ENCODE results near the gene KCNN3. TPM values are rescaled to one million over a fixed set of nuclear protein-coding genes. Genes with fewer than 3 reads are reported as not detected.

The KCNN3 gene
- total and polyA plus RNA-seq, 10 donors, result 0.13 to 15.1 (median 7.4) TPM

DNA sequence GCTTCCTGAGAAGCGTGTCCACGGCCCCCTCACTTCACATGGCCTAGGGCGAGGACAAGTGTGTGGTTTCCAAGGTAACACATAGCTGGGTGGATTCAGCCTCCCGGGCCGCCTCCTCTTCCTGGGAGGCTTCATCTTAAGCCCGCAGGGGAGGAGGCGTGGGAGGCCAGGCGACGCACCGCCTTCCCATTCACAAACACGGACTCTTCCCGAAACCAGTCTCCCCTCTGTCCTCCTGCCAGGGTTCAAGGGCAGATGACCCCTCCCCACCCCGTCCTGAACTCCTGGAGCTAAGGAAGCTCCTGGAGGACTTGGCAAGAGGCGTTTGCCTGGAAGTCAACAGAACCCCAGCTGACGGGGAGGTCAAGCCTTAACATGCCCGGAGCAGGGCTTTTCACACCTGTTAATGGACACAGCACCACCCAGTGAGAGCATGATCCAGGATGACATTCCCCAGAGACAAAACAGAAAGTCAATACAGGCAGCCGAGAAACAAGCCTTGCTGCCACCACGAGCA is 56.7 kb downstream of the KCNN3 start:
- TF ChIP-seq POLR2AphosphoS5 (IDR thresholded peaks at IDR 0.05), result peak in 2 of 3 donors; percentile 15 to 25
- no peak for TF ChIP-seq POLR2A (IDR thresholded peaks at IDR 0.05)
- no peak for DNase-seq
- peaks cover 0 to 16% (median 0%) of the 10 kb centered on the region in 7 donors for H3K27me3 ChIP-seq (replicated peaks in 1 of 7)
- 62 to 79% (median 68%) methylated on average over 14 to 18 of the region's 18 CpGs for WGBS, 5 donors
- H3K36me3 ChIP-seq, result no peaks in the 10 kb centered on the region
- H3K4me1 ChIP-seq, result peaks cover 0 to 15% (median 4%) of the 10 kb centered on the region in 6 donors
- intact Hi-C loops (cut with DNase I; ENCODE audit: low total_unique reads), result no loop called here
- no peak overlapping the region for H3K4me3 ChIP-seq
- H3K27ac ChIP-seq, result no peak overlapping the region
- no peaks in the 10 kb centered on the region for H3K9me3 ChIP-seq

DNA sequence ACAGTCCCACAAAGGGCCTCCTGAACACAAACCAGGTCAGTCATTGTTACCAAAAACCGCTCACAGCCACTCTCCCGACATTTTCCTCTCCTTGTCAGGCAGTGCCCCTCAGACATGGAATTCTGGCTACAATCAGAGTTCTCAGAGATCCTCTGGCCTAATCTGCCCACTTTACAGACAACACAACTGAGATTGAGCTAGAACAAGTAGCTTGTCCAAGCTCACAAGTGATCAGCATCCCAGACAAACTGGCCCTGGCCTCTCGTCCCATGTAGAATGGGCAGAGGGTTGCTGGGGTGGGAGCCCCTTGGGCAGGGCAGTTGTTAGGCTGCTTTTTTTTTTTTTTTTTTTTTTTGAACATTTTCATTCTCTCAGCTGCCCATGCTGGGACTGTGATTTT is 57.2 kb downstream of the KCNN3 start:
- 79 to 91% (median 89%) methylated on average over 3 of the region's 3 CpGs for whole genome bisulfite sequencing, 5 donors
- Histone ChIP-seq H3K9me3 (no peaks in the 10 kb centered on the region), H3K4me3 (no peak overlapping the region), H3K27ac (no peak overlapping the region), H3K36me3 (no peaks in the 10 kb centered on the region), H3K4me1 (peaks cover 0 to 15% (median 4%) of the 10 kb centered on the region in 6 donors), H3K27me3 (replicated peaks in 1 of 7) (peaks cover 0 to 21% (median 0%) of the 10 kb centered on the region in 7 donors)
- no peak for DNase-seq
- TF ChIP-seq, protein P1, sequence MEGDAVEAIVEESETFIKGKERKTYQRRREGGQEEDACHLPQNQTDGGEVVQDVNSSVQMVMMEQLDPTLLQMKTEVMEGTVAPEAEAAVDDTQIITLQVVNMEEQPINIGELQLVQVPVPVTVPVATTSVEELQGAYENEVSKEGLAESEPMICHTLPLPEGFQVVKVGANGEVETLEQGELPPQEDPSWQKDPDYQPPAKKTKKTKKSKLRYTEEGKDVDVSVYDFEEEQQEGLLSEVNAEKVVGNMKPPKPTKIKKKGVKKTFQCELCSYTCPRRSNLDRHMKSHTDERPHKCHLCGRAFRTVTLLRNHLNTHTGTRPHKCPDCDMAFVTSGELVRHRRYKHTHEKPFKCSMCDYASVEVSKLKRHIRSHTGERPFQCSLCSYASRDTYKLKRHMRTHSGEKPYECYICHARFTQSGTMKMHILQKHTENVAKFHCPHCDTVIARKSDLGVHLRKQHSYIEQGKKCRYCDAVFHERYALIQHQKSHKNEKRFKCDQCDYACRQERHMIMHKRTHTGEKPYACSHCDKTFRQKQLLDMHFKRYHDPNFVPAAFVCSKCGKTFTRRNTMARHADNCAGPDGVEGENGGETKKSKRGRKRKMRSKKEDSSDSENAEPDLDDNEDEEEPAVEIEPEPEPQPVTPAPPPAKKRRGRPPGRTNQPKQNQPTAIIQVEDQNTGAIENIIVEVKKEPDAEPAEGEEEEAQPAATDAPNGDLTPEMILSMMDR (IDR thresholded peaks at IDR 0.05 in 8 of 11, conservative IDR thresholded peaks at IDR 0.05 in 3 of 11), result no peak
- TF ChIP-seq POLR2AphosphoS5 (IDR thresholded peaks at IDR 0.05), result no peak
- TF ChIP-seq POLR2A (IDR thresholded peaks at IDR 0.05), result no peak
- intact Hi-C loops (cut with DNase I; ENCODE audit: low total_unique reads), result no loop called here

DNA sequence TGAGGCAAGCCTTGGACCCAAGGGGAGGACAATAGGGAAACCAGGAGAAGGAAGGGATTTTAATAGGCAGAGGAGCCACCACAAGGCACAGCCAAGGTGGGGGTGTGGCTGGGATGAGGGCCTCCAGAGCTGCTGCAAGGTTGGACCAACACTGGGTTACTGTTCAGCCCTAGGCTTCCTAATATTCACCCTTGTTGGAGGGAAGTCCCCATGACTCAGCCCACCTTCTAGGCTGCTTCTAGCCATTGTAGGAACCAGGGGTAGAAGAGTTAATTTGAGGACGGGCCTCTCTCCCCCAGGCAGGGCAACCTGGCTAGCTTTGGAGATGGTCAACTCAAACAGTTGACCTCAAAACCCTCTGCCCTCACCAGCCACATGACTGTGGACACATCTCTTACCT is 59.5 kb downstream of the KCNN3 start:
- DNase-seq, result no peak
- Histone ChIP-seq H3K4me1 (peaks cover 8 to 36% (median 18%) of the 10 kb centered on the region in 6 donors), H3K4me3 (no peak overlapping the region), H3K36me3 (no peaks in the 10 kb centered on the region), H3K27me3 (replicated peaks in 1 of 7) (peaks cover 0 to 34% (median 0%) of the 10 kb centered on the region in 7 donors), H3K9me3 (no peaks in the 10 kb centered on the region), H3K27ac (peak overlapping the region in 3 of 8 donors; percentile 15 to 40 (median 17))
- intact Hi-C loops (cut with DNase I; ENCODE audit: low total_unique reads), result no loop called here
- WGBS, 5 donors, result 80 to 100% (median 91%) methylated on average over 1 of the region's 1 CpG
- TF ChIP-seq POLR2AphosphoS5 (IDR thresholded peaks at IDR 0.05), result no peak
- no peak for TF ChIP-seq POLR2A (IDR thresholded peaks at IDR 0.05)
- TF ChIP-seq, protein P1 (IDR thresholded peaks at IDR 0.05 in 8 of 11, conservative IDR thresholded peaks at IDR 0.05 in 3 of 11), result no peak

DNA sequence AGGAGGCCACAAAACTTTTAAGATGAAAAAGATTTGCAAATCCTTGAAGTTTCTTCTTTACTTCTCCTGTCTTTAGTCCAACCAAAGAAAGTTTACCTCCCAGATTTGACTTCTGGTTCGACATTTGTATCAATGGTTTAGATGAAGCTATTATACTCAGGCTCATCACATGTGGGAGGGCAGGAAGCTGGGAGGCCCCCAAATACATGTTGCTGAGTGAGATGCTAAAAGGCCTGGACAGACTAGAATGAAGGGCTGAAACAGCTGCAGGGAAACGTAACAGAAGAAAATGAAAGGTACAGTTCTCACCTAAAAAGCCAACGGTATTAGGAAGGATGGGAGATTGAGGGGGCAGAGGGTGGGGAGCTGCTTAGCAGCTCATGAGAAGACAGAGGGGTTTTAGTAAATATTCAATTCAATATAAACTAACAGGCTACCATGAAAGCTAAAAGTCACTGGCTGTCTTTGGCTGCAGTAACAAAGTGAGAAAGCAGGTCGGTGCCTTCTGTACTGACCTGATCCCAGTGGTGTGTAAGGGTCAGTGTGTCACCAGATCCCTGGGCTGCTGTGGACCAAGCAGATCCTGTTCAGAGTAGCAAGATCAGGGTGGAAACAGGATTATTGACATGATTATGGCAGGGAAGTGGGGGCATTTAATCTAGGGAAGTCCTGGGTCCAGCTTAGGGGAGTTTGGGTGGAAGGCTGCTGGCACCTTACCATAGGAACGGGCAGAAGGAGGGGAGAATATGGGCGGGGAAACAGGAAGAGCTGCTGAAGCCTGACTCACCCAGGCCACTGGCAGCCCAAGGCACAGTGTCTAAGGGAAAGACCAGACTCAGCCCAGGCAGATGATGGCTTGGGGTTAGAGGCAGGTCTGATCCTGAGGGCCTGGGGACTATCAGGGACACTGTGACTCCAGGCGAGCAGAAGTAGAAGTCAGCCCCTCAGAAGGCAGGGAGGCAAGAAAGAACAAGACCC is 60.4 kb downstream of the KCNN3 start:
- Histone ChIP-seq H3K4me1 (peaks cover 8 to 36% (median 18%) of the 10 kb centered on the region in 6 donors), H3K27ac (peak overlapping the region in 3 of 8 donors; percentile 15 to 40 (median 17)), H3K36me3 (no peaks in the 10 kb centered on the region), H3K27me3 (replicated peaks in 1 of 7) (peaks cover 0 to 37% (median 0%) of the 10 kb centered on the region in 7 donors), H3K4me3 (no peak overlapping the region), H3K9me3 (no peaks in the 10 kb centered on the region)
- intact Hi-C loops (cut with DNase I; ENCODE audit: low total_unique reads), result no loop called here
- DNase-seq, result no peak
- WGBS, 5 donors, result 48 to 62% (median 55%) methylated on average over 7 of the region's 7 CpGs
- TF ChIP-seq, protein P1 (IDR thresholded peaks at IDR 0.05 in 8 of 11, conservative IDR thresholded peaks at IDR 0.05 in 3 of 11), result no peak
- TF ChIP-seq POLR2A (IDR thresholded peaks at IDR 0.05) (no peak), POLR2AphosphoS5 (IDR thresholded peaks at IDR 0.05) (no peak)
